Activated naive CD4-positive, alpha-beta T cell treated with anti-CD3 and anti-CD28 coated beads, Interleukin-2, amount 50 U/mL, for 16 hours (primary cell): Measurements from ENCODE around the gene MYCBP2.

Experiments used
- DNase-seq: peaks from one replicate; pipeline ENCODE4 v3.0.0-alpha.2; 2020

MYCBP2 gene

DNA sequence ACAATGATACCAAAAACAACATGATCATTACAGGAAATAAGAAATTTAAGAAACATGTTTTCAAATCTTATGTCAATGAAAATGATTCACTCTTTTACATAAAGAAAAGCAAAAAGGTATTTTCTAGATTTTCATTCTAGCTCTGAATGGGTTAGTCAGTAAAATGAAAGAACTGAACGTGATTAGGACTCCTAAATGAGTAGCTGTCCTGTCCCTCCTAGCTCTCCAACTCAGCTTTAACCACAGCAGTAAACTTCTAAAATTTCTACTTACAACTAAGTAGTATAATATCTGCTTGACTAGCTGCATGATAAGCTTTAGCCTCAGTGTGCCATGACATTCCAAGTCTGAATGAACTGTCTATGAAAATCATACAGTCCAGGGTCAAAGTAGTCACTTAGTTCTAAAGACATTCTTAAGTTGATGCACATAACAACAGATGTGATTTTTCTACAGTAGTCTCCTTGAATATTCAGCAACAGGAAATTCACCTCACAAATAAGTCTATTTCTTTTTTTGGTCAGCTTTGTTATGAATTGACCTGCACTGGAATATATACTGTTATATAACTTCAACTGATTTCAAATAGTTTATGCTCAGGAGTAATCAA is 136.4 kb downstream of the MYCBP2 start:
- no peak for DNase-seq

DNA sequence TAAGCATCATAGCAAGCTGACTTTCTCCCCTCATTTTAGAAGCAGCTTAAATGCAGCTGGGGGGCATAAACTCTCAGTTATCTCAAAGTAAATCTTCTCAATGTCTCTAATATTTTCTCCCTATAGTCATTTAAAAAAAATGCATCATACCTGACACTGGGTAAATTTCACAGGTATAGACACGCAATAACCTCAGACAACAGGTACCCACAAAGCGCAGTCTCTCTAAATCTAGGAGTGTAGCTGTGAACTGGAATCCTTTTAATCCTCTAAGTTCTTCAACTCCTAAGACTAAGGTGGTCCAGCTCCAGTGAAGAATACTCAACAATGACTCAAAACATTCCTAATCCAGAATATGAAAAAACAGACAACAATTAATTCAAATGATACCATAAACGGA is 141.2 kb downstream of the MYCBP2 start:
- no peak for DNase-seq

DNA sequence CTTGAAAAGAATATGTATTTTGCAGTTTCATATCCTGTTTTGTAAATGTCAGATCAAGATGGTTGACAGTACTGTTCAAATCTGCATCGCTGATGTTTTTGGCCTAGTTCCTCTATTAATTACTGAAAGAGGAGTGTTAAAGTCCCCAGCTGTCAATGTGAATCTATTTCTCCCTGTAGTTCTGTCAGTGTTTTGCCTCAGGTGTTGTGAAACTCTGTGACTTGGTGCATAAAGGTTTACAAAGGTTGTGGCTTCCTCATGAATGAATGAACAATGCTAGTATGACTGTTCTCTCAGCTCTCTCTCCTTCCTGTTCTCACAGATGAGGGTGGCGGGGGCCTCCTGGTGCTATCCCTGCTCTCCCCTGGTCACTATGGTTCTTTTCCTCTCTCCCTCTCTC is 142.4 kb downstream of the MYCBP2 start:
- peak; percentile 22 for DNase-seq

DNA sequence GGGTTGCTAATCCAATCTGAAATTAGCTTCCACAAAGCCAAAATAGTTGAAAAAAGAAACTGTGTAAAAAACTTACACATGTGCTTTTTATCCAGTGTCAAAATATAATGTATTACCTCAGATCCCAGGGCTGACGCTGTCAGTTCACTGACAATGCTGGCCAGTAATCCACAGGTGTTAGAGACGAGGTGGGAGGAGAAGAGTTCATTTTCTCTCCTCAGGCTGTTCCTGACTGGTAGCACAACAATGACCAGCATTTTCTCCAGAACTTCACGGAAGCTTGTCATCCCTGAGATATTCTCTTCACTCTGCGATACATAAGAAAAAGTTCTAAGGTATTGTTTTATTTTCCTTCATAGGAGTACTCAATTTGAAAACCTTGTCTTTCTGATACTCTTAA is 146.9 kb downstream of the MYCBP2 start:
- DNase-seq: no peak

DNA sequence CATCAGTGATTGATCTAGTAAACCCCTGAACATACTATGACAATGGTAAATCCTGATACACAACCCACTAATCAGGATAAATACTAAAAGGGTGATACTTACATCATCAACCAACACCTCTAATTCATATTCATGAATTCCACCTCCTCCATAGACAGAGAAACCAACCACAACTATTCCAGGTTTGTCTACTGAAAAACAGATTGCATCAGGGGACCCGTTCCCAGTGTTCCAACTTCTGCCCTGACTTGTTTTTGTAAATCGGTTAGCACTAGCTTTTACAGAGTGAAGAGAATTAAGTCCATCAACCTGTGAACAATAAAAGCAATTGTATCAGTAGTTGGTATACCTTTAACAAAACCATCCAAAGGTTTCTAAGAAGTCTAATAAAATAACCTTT is 149.2 kb downstream of the MYCBP2 start:
- no peak for DNase-seq

DNA sequence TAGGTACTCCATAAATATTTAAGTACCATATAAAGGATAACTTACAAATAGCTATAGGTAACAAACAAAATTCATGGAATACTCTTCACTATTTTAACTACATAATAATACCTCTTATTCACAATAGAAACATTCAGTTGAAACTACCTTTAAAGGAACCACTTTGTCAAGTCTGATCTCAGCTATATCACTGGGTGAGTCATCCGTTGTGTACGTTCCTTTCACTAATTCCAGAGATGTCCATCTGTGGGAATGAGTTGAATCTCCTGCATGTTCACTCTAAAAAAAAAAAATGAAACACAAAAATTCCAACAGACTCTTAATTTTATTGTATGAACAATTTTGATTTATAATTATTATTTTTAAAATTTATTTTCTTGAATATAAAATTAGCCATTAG is 150.5 kb downstream of the MYCBP2 start:
- DNase-seq: no peak

DNA sequence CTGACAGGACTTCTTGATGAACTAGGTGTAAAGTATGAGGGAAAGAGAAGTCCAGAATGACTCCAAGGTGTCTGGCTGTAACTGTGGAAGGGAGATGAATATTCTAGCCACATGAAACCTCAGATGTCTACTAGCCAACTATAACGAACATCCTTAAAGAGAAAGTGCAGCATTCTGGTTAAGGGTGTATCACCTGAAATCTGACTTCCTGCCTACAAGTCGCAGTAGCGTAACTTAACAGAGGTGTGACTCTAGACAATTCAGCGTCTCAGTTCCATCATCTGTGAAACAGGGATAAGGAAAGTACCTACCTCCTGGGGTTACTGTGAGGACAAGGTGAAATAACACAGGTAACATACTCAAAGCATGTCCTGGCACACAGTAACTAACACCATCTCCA is 154.2 kb downstream of the MYCBP2 start:
- DNase-seq: no peak

DNA sequence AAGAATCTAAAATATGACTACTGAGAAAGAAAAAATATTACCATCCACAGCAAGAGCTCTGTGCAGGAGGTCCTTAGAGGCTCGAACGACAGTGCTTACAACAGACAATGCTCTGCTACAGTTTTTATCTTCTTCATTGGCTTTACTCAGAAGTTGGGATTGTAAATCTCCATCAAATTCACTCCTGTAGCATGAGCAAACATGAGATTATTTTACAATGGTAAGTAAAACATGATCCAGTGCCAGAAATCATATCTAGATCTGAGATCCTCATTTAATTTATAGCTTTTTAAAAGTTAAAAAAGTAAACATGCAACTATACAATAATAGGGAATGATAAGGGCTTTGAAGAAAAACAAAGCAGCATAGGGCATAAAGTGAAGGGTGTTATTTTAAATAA is 155.4 kb downstream of the MYCBP2 start:
- DNase-seq: no peak

DNA sequence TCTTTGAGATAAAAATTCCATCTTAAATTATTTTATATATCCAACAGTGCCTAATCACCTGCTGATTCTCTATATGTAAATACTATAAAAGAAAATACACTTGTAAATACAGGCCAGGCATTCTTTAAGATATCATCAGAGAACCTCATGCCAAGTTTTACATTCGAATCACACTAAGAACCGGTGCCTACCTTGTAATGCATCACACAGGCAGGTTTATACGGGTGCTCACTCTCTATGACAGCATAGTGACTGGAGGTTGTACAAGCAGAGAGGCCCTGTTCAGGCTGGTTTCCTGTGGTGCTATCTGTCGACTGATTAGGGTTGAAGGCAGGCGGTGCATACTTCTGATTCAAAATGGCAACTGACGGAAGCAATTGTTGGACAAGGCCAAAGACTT is 158.7 kb downstream of the MYCBP2 start:
- no peak for DNase-seq

DNA sequence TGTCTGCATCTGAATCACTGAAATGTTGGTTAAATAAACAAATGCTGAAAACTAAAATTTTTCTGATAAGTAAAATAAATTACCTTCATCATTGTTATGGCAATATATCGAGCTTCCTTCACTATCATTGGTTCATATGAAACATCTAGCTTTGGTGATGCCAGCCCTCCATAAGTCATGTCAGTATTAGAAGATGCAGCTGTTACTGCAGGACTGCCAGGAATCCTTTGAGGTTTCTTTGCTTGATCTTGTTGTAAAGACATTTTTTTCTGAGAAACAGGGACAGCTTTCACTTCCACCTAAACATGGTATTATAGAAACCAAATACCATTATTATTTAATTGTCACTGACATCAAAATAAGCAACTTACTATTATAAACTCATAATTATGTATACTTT is 176.2 kb downstream of the MYCBP2 start:
- DNase-seq: no peak

DNA sequence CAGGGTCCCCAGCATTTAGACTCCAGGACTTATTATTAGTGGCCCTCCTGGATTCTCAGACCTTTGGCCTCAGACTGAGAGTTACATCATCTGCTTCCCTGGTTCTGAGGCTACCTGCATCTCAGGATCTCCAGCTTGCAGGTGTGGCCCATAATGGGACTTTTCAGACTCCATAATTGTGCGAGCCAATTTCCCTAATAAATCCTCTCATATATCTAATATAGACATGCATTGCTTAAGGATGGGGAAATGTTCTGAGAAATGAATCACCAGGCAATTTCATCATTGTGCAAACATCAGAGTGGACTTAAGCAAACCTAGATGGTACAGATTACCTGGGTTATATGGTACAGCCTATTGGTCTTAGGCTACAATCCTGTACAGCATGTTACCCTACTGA is 183.5 kb downstream of the MYCBP2 start:
- no peak for DNase-seq

DNA sequence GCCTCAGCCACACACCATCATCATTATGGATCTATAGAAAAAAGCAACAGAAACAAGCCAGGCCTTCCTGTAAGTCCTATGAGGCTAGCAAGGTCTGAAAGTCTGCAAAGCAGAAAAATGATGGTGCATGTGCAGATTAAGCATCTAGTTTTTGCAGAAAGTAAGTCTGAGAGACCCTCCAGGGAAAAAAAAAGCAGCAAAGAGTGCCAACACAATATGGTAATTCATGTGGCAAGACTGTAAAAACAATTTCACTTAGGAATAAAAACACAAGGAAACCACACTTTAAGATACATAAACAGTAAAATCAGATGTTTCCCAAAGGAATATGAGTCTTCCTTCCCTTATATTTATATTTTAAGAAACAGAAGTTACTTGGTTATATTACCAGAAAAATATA is 187.6 kb downstream of the MYCBP2 start:
- no peak for DNase-seq

DNA sequence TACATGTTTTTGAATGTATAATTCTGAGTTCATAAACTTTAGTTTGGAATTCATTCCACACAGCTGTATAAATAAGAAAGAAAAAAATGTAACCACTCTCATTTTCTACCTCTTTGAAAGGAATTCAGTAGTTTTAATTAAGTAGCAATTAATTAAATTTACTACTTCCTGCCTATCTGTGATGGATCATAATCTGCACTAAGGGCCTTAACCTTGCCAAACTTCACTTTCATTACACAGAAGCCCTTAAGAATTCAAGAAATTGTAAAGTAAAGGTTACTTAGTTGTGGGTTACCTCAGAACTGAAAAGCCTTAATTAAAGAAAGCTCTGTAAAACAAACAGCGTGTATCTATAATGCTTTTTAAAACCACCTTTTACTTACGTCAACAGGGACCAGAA is 188.1 kb downstream of the MYCBP2 start:
- DNase-seq: no peak

DNA sequence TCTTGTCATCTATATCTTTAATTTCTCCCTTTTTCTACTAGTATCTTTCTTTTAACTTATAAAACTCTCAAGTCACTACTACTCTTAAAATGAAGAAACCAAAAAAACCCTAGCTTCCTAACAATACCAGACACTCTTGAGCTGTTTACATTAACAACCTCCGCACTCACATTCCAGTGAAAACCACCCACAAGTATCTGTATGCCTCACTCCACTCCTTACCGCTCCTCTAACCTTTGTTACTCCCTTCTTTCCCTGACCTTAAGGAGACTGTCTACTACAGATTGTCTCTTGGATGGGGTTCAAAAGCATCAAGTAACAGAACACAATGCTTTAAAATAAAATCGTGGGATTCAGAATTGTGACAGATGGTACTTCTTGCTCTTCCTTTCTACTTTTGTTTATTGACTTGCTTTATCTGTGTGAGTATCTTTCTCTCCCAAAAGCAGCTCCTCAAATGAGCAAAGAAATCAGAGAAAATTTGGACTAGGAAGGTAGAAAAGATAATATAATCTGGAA is 189.9 kb downstream of the MYCBP2 start:
- DNase-seq: no peak

DNA sequence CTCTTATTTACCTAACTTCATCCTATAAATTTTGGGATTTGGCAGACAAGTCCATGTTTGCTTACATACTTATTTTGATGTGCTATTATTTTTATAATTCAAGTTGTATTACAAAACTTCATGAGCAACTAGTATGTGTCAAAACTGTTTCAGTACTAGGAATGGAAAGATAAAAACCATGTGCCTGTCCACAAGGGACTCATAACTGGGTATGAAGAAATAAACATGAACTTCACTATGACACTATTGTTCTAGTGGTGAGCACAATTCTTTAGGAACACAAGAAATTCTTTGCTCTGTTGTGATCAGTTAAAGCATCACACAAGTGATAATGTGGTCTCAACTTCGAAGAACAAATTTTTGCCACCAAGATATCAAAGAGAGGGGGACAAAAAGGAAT is 202.5 kb downstream of the MYCBP2 start:
- no peak for DNase-seq

DNA sequence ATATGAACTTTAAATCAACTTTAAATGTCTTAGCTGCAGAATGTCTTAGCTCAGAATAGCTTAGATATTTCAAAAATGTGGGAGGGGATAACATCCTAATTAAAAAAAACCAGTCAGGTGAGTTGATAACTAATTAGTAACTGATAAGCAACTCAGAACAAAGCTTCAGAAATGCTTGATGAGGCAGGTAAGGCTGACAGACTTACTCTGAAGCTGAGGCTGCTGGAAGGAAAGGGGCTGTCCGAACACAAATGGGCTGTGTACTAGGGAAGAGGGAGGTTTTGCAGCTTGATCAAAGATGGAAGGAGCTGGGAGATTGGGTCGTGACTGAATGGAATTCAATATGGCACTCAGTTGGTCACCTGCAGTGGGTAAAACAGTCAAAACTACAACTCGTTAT is 208.8 kb downstream of the MYCBP2 start:
- DNase-seq: no peak

DNA sequence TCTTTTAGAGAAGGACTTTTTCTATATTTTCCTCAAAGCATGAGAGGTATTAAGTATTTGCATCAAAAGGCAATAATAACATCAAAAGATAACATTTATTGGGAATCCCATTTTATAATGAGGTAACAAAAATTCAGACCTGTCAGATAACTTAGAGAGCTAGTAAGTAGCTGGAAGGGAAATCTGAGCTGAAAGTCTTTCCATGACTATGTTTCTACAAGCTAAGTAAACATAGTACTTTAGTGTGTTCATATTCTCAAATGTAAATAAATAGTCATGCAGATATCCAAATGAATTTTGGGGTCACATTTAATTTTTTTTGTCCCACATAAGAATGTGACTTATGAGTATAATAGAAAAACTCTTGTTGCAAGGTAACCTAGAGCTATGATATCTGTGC is 212.6 kb downstream of the MYCBP2 start:
- DNase-seq: no peak

DNA sequence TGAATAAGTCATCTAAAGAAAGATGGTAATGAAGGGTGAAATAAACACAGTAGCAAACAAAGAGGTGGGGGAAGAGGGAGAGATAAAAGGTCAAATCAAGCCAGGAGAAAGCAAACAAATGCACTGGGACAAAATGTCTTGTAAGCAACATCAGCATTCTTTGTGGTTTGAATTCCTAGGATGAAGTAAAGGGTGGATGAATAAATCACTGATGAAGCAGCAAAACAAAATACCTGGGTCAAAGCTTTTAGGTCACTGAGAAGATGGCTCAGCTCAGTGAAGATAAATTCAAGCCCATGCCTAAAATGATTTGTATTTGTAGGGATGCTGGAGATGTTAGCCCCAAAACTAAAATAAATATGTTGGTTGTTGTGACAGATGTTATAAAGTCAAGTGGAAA is 213.4 kb downstream of the MYCBP2 start:
- no peak for DNase-seq

DNA sequence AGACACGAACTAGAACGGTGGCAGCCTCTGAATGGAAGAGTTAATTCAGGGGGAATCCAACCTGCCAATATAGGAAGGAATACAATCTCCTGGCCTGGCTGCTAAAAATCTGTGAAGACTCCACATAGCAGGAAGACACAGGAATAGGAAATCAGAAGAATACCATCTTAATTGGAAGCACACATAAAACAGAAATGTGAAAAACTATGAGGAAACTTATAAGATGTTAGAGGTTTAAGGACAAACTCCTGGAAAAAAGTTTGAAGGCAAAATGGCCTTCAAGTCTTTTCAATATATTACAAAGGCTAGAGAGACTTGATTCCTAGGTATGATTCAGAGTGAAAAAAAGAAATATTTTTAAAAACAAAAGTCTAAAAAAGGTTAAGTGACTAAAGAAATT is 221.8 kb downstream of the MYCBP2 start:
- DNase-seq: no peak

DNA sequence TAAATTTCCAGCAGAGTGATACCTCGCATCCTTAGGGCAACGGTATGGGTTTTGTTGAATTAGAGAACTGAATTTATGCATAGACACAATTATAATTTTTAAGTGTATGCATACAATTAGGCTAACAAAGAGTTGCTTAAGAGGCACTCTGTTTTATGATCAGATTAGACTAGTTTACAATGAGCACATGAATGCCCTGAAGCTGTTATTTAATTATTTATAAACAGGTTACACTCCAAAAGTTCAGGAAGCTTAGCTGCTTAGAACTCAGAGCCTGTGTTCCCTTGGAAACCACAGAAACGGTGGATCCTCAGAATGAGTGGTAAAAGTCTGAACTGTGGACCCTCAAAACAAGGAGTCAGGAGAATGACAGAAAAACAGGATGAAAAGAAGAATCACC is 227.5 kb downstream of the MYCBP2 start:
- DNase-seq: no peak

DNA sequence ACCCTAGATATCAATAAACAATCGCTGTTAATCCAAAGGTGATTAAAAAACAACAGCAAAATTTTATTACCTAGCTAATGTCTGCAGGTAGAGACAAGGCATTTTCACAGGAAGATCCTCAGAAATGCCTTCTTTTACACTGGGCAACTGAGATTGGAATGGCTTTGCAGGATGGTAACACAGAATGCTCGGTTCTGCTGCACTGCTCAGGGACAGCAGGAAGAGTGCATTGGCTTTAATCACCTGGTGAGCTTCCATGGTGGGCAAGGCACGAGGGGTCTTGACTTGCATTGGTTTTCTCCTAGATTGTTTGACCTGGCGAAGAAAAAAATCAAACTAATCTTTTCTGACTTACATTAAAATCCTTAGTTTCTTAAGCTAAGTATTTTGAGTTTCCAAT is 231.6 kb downstream of the MYCBP2 start:
- no peak for DNase-seq

DNA sequence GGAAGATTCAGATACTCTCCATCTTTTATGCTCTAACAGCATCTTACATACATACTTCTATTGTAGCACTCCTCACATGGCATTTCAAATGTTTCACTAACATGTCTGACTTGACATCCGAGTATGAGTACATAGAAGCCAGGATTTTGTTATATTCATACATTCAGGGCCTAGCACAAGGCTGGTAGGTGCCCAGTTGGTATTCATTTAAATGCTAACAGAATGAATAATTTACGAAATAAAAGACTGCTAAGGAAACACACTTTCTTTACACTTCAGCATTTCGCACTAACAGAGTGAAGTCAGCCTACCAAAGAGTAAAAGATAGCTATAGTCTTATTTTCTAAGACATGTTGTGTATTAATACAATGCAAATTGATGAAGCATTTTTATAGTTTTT is 232.1 kb downstream of the MYCBP2 start:
- DNase-seq: no peak

DNA sequence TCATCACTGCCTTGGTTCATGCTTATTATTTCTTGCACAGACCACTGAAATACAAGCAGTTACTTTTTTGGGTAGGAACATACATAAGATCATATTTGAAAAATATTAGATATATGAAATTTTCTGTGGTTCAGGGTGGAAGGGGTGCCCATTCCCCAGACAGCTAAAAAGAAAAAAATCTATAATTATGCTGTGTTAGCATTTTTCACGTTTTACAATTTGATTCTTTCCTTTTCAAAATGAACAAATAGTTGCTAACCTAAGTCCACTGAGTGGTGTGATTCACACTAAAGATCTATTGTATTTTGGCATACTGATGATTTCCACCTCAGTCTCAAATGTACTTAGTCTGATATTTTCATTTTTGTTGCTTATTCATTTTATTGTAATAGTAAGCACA is 233.2 kb downstream of the MYCBP2 start:
- DNase-seq: no peak

DNA sequence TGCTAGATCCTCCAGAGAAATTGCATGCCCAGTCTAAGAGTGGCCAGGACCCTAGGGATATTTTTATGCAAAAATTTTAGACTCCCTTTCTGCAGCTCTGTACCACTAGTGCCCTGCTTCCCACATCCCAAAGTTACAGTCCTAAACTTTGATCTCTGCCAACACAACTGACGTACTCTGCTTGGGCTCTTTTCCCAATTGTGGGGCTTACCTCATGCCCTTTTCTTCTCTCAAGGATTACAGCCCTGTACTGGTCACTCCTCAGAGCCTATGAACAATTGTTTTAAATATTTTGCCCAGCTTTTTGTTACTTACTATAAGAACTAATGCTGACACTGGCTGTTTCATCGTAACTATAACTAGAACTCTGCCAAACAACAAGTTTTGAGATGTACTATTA is 242.1 kb downstream of the MYCBP2 start:
- DNase-seq: no peak

DNA sequence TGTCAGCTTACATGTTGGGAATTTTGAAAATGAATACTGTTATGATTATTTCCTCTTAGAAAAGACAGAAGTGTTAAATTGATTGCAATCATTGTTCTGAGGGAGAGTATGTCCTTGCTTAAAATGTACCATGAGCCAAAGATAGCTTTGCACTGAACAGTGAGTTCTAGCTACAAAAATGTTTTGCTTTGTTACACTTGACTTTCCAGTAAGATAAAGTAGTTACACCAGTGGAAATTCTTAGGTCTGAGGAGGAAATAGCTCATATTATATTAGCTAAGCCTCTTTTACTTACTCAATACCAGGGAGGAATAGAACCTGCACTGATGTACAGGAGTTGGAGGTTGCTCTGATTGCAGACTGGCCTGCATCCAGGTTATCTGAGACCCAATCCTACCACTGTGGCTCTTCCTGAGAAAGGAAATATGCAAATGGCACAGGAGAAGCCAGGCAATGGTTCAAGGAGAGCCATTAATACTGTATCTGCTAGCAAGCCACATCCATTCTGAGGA is 246.9 kb downstream of the MYCBP2 start:
- DNase-seq: no peak

DNA sequence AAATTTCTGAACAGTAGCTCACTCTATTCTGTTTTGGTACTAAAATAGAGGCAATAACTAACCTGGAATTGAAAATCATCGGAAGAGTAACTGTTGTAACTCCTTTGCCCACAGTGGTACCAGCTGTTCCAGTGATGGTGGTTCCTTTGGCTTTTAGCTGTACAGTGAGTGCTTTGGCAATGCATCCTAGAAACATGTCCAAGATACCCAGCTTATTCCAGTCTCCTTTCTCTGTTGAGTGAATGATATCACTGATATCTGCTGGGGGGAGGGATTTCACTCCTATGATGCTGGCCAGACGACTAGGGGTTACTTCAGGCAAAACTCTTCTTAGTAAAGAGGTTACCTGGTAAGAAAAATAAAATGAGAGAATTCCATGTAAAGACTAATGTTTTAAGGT is 259.4 kb downstream of the MYCBP2 start:
- no peak for DNase-seq
